Endodermal cell (in vitro differentiated cells): ENCODE data around the gene CAMTA1. TPM values are rescaled to one million over a fixed set of nuclear protein-coding genes. Genes with fewer than 3 reads are reported as not detected.

ENCODE experiments used
- DNase-seq: peaks from one replicate; pipeline ENCODE4 v3.0.0-alpha.2; 2017
- H3K27ac ChIP-seq: 2 replicates; pipeline ENCODE4 v1.5.1; 2013; ENCODE audit warnings: mild to moderate bottlenecking, low read depth, low read length, moderate library complexity
- H3K27me3 ChIP-seq: 2 replicates; pipeline ENCODE4 v1.6.1; 2013; ENCODE audit warnings: mild to moderate bottlenecking, low read length, moderate library complexity; ENCODE audit not compliant: insufficient read depth, control insufficient read depth, poor library complexity, severe bottlenecking
- H3K36me3 ChIP-seq: 2 replicates; pipeline ENCODE4 v1.7.0; 2013; ENCODE audit warnings: mild to moderate bottlenecking, low read length, moderate library complexity; ENCODE audit not compliant: control insufficient read depth, insufficient read depth
- H3K4me1 ChIP-seq: one replicate; pipeline ENCODE4 v1.7.0; 2013; ENCODE audit warnings: low read length; ENCODE audit not compliant: control insufficient read depth, insufficient read depth
- H3K4me3 ChIP-seq: 2 replicates; pipeline ENCODE4 v1.5.1; 2013; ENCODE audit warnings: mild to moderate bottlenecking, low read length, moderate library complexity
- H3K9ac ChIP-seq: 2 replicates; pipeline ENCODE4 v1.6.1; 2013; ENCODE audit warnings: mild to moderate bottlenecking, low read length, moderate library complexity; ENCODE audit not compliant: poor library complexity, severe bottlenecking; ENCODE audit errors: extremely low read depth
- H3K9me3 ChIP-seq: 2 replicates; pipeline ENCODE4 v1.6.1; 2013; ENCODE audit warnings: mild to moderate bottlenecking, low read length, moderate library complexity; ENCODE audit not compliant: control insufficient read depth
- H3K27ac Mint-ChIP-seq: 2 replicates; pipeline ENCODE4 v1.8.0; 2020; ENCODE audit warnings: mixed read lengths
- H3K27me3 Mint-ChIP-seq: 2 replicates; pipeline ENCODE4 v1.8.0; 2021; ENCODE audit warnings: mild to moderate bottlenecking, mixed read lengths; ENCODE audit not compliant: insufficient read depth
- H3K36me3 Mint-ChIP-seq: 2 replicates; pipeline ENCODE4 v1.8.0; 2020; ENCODE audit warnings: low read depth, mixed read lengths
- H3K4me1 Mint-ChIP-seq: 2 replicates; pipeline ENCODE4 v1.8.0; 2020; ENCODE audit warnings: mixed read lengths
- H3K4me3 Mint-ChIP-seq: 2 replicates; pipeline ENCODE4 v1.8.0; 2020; ENCODE audit warnings: mild to moderate bottlenecking, moderate library complexity, mixed read lengths
- H3K9me3 Mint-ChIP-seq: 2 replicates; pipeline ENCODE4 v1.8.0; 2020; ENCODE audit warnings: mild to moderate bottlenecking, mixed read lengths
- CTCF ChIP-seq: fragments of 200-600 bp; sonication (generic); conservative IDR thresholded peaks from 2 replicates; pipeline ENCODE4 v1.5.0; 2021; ENCODE audit warnings: antibody characterized with exemption, mild to moderate bottlenecking
- WGBS, 2 experiments: methylation state at CpG; one replicate each; pipeline versions ENCODE4 v1.1.5 to v1.1.7; 2013; ENCODE audit warnings: missing lambda C conversion rate in 2 of 2, mixed read lengths in 1 of 2; ENCODE audit not compliant: insufficient coverage in 1 of 2, insufficient read length in 1 of 2; 5-methylcytosine and 5-hydroxymethylcytosine counted together
- total RNA-seq, 2 donors: library from RNA; stranded (reverse); fragmentation: NEBNext Ultra II Directional in 1 of 2; extraction: Animal tissue kit (Norgen Biotek cat#: 25700) in 1 of 2; gene quantifications; 2 replicates in 1 of 2; 3 replicates in 1 of 2; pipeline ENCODE4 v1.2.1, GENCODE V29; 2021

CAMTA1 gene
- total RNA-seq, 2 donors from 2014 or later, result 123 to 137 TPM

DNA sequence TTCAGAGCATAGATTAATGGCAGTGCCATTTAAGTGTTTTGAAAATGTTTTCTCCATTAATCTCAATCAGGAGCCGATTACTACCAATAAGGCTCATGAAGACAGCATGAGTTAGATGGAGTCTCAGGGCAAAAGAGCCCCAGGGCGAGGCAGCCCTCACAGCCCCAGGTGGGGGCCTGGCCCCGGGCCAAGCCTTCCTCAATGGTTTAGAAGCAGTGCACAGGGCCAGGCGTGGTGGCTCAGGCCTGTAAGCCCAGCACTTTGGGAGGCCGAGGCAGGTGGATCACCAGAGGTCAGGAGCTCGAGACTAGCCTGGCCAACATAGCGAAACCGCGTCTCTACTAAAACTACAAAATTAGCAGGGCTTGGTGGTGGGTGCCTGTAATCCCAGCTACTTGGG is 637.7 kb downstream of the CAMTA1 start:
- H3K4me3 Mint-ChIP-seq, result no peak overlapping the region
- 87 to 88% methylated on average over 4 to 9 of the region's 9 CpGs for WGBS, 2 experiments
- no peaks in the 10 kb centered on the region for H3K36me3 Mint-ChIP-seq

GRCh38 chr1:7424352-7424890 is 639.2 kb downstream of the CAMTA1 start:
- Mint-ChIP-seq H3K4me3 (no peak overlapping the region), H3K27me3 (peaks cover 2% of the 10 kb centered on the region), H3K4me1 (no peaks in the 10 kb centered on the region), H3K9me3 (peaks cover 9% of the 10 kb centered on the region), H3K27ac (no peak overlapping the region), H3K36me3 (no peaks in the 10 kb centered on the region)
- H3K4me1 ChIP-seq, result no peaks in the 10 kb centered on the region
- 70 to 88% methylated on average over 5 to 9 of the region's 9 CpGs for WGBS, 2 experiments
- no peak overlapping the region for H3K9ac ChIP-seq
- TF ChIP-seq CTCF, result no peak
- no peak overlapping the region for H3K4me3 ChIP-seq
- H3K36me3 ChIP-seq, result no peaks in the 10 kb centered on the region
- no peaks in the 10 kb centered on the region for H3K9me3 ChIP-seq
- no peak overlapping the region for H3K27ac ChIP-seq
- no peak for DNase-seq
- no peaks in the 10 kb centered on the region for H3K27me3 ChIP-seq

More for the DNA sequence above, 637.7 kb downstream of the CAMTA1 start:
- no peaks in the 10 kb centered on the region for H3K4me1 Mint-ChIP-seq
- DNase-seq, result no peak
- H3K9ac ChIP-seq, result no peak overlapping the region
- no peak overlapping the region for H3K27ac Mint-ChIP-seq
- peaks cover 2% of the 10 kb centered on the region for H3K9me3 ChIP-seq
- no peaks in the 10 kb centered on the region for H3K36me3 ChIP-seq
- no peak overlapping the region for H3K4me3 ChIP-seq
- H3K27me3 ChIP-seq, result no peaks in the 10 kb centered on the region
- peaks cover 2% of the 10 kb centered on the region for H3K27me3 Mint-ChIP-seq
- H3K4me1 ChIP-seq, result no peaks in the 10 kb centered on the region
- peaks cover 22% of the 10 kb centered on the region for H3K9me3 Mint-ChIP-seq
- no peak overlapping the region for H3K27ac ChIP-seq
- TF ChIP-seq CTCF, result no peak

DNA sequence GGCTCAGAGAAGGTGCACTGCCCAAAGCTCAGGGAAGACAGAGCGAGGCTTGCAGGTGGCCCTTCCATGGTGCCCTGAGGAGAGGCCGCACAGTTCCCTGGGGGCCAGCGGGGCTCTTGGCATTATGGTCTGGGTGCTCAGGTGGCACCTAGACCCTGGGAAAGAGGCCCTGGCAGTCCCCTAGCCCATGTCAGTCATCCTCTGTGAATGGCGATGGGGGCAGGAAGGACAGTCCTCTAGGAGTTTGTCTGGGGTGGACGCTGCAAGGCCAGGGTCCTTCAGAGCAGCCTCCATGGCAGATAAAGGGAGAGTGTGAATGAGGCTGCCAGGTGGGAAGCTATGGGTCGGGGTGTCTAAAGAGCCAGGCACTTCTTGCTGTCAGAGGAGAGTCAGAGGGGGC is 640.0 kb downstream of the CAMTA1 start:
- Histone ChIP-seq H3K4me1 (no peaks in the 10 kb centered on the region), H3K36me3 (no peaks in the 10 kb centered on the region), H3K27ac (no peak overlapping the region), H3K9me3 (no peaks in the 10 kb centered on the region), H3K9ac (no peak overlapping the region), H3K4me3 (no peak overlapping the region), H3K27me3 (no peaks in the 10 kb centered on the region)
- Mint-ChIP-seq H3K36me3 (no peaks in the 10 kb centered on the region), H3K9me3 (peaks cover under 1% of the 10 kb centered on the region), H3K27me3 (peaks cover 2% of the 10 kb centered on the region), H3K4me3 (no peak overlapping the region), H3K27ac (no peak overlapping the region), H3K4me1 (no peaks in the 10 kb centered on the region)
- TF ChIP-seq CTCF, result no peak
- DNase-seq, result no peak
- 95% methylated on average over 4 to 6 of the region's 6 CpGs for WGBS, 2 experiments
